DOHH2 (cell line): ENCODE results near the gene KCNK7.

Source experiments
- H3F3A ChIP-seq: fragments of 200-600 bp; sonication (generic), shearing (Covaris generic); 2 replicates; pipeline ENCODE4 v1.6.0; 2016; ENCODE audit warnings: antibody characterized with exemption, mild to moderate bottlenecking; ENCODE audit not compliant: control insufficient read depth, insufficient read depth
- H3K27ac ChIP-seq: fragments of 200-600 bp; sonication (generic); 2 replicates; pipeline ENCODE4 v1.5.1; 2014; ENCODE audit warnings: low read depth, mild to moderate bottlenecking, low read length, moderate library complexity
- H3K27me3 ChIP-seq: fragments of 200-600 bp; sonication (generic); 2 replicates; pipeline ENCODE4 v1.6.1; 2014; ENCODE audit warnings: mild to moderate bottlenecking, low read length, mixed read lengths; ENCODE audit not compliant: control insufficient read depth
- H3K36me3 ChIP-seq: fragments of 200-600 bp; sonication (generic); 2 replicates; pipeline ENCODE4 v1.6.1; 2014; ENCODE audit warnings: mild to moderate bottlenecking, low read length, moderate library complexity, mixed read lengths; ENCODE audit not compliant: control insufficient read depth
- H3K4me1 ChIP-seq: fragments of 200-600 bp; sonication (generic); 2 replicates; pipeline ENCODE4 v1.6.1; 2014; ENCODE audit warnings: mild to moderate bottlenecking, low read length, mixed read lengths; ENCODE audit not compliant: control insufficient read depth
- H3K4me2 ChIP-seq: fragments of 200-600 bp; sonication (generic); 2 replicates; pipeline ENCODE4 v1.6.0; 2014; ENCODE audit warnings: mild to moderate bottlenecking, low read length, moderate library complexity
- H3K4me3 ChIP-seq: fragments of 200-600 bp; sonication (generic); 2 replicates; pipeline ENCODE4 v1.5.1; 2014; ENCODE audit warnings: mild to moderate bottlenecking, low read length, mixed read lengths
- H3K79me2 ChIP-seq: fragments of 200-600 bp; sonication (generic); 2 replicates; pipeline ENCODE4 v1.6.1; 2014; ENCODE audit warnings: mild to moderate bottlenecking, low read length, mixed read lengths; ENCODE audit not compliant: control insufficient read depth
- H3K9me2 ChIP-seq: fragments of 200-600 bp; sonication (generic); replicated peaks from 2 replicates; pipeline ENCODE4 v1.6.1; 2014; ENCODE audit warnings: mild to moderate bottlenecking, low read length, mixed read lengths; ENCODE audit not compliant: control insufficient read depth
- H3K9me3 ChIP-seq: fragments of 200-600 bp; sonication (generic); 2 replicates; pipeline ENCODE4 v1.6.1; 2014; ENCODE audit warnings: antibody characterized with exemption, low read length, mixed read lengths; ENCODE audit not compliant: control insufficient read depth, insufficient read depth
- H4K20me1 ChIP-seq: fragments of 200-600 bp; sonication (generic); 2 replicates; pipeline ENCODE4 v1.6.0; 2014; ENCODE audit warnings: low read depth, mild to moderate bottlenecking, antibody characterized with exemption, low read length, moderate library complexity; ENCODE audit not compliant: control insufficient read depth, insufficient read depth
- CTCF ChIP-seq: fragments of 200-600 bp; sonication (generic); IDR thresholded peaks from one replicate; pipeline ENCODE4 v1.5.1; 2014; ENCODE audit warnings: antibody characterized with exemption, mild to moderate bottlenecking, low read depth, low read length; ENCODE audit not compliant: poor library complexity, severe bottlenecking
- EZH2phosphoT487 ChIP-seq: fragments of 200-600 bp; sonication (generic); IDR thresholded peaks from 2 replicates; pipeline ENCODE4 v1.6.1; 2017; ENCODE audit warnings: borderline replicate concordance, mild to moderate bottlenecking, antibody characterized with exemption, low read length, moderate library complexity, mixed read lengths

KCNK7 gene

DNA sequence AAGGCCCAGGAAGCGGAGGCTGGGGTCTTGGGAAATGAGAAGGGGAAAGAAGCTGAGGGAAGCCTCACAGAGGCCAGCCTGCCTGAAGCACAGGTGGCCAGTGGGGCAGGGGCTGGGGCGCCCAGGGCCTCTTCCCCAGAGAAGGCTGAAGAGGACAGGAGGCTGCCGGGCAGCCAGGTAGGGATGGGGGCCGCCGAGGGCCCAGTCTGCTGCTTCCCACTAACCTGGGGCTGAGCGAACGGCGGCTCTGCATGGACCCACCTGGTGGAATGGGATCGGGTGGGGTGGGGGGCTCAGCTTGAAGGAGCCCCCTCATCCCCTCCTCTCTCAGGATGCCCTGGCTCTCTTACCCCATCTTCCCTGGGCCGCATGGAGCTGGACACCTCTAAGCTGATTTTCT, 12.0 kb downstream of the KCNK7 start:
- Histone ChIP-seq H3F3A (0 out of 2 replicates have a peak, but pooled peaks cover 3% of the 10 kb centered on the region), H4K20me1 (no peaks in the 10 kb centered on the region), H3K27me3 (no peaks in the 10 kb centered on the region), H3K4me1 (peaks cover 14% of the 10 kb centered on the region), H3K27ac (no peak overlapping the region), H3K36me3 (peaks cover 7% of the 10 kb centered on the region), H3K79me2 (no peaks in the 10 kb centered on the region), H3K4me2 (no peak overlapping the region), H3K9me2 (no peaks in the 10 kb centered on the region), H3K9me3 (no peaks in the 10 kb centered on the region), H3K4me3 (no peak overlapping the region)
- no peak for TF ChIP-seq CTCF
- no peak for TF ChIP-seq EZH2phosphoT487

DNA sequence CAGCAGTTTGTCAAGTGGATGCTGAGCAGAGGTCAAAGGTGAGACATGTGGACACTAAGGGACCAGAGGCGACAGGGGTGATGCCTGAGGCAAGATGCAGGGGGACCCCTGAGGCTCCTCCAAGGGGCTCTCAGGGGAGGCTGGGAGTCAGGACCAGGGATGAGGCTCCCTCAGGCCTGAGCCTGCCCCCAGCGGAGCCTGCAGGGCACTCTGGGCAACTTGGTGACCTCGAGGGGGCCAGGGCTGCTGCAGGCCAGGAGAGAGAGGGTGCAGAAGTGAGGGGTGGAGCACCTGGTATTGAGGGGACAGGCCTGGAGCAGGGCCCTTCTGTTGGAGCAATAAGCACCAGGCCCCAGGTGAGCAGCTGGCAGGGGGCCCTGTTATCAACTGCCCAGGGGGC, 13.7 kb downstream of the KCNK7 start:
- Histone ChIP-seq H3K27me3 (no peaks in the 10 kb centered on the region), H3K9me2 (no peaks in the 10 kb centered on the region), H4K20me1 (no peaks in the 10 kb centered on the region), H3K4me2 (no peak overlapping the region), H3K27ac (no peak overlapping the region), H3F3A (0 out of 2 replicates have a peak, but pooled peaks cover 3% of the 10 kb centered on the region), H3K4me1 (peaks cover 9% of the 10 kb centered on the region), H3K9me3 (no peaks in the 10 kb centered on the region), H3K79me2 (peaks cover 1% of the 10 kb centered on the region; the same call in 1 of the 2 replicates), H3K36me3 (peaks cover 7% of the 10 kb centered on the region), H3K4me3 (no peak overlapping the region)
- TF ChIP-seq CTCF, result no peak

- Histone ChIP-seq H3K27ac (no peak overlapping the region), H3K27me3 (no peaks in the 10 kb centered on the region), H3K4me1 (peaks cover 18% of the 10 kb centered on the region), H3K79me2 (peaks cover 10% of the 10 kb centered on the region), H3K9me2 (no peaks in the 10 kb centered on the region), H3F3A (no peaks in the 10 kb centered on the region), H4K20me1 (no peaks in the 10 kb centered on the region), H3K4me3 (no peak overlapping the region), H3K36me3 (peaks cover 3% of the 10 kb centered on the region), H3K9me3 (no peaks in the 10 kb centered on the region), H3K4me2 (no peak overlapping the region)
- no peak for TF ChIP-seq CTCF
- TF ChIP-seq EZH2phosphoT487, result no peak
Measured at GRCh38 chr11:65580756-65581155, 14.8 kb downstream of the KCNK7 start.
